ENCODE measurements around the gene SCYL3.
"Not testable (repeated sequence)": the region's sequence is repeated elsewhere in the genome, so short reads cannot be mapped to it uniquely, and the experiment has no call there.

SCYL3 gene

DNA sequence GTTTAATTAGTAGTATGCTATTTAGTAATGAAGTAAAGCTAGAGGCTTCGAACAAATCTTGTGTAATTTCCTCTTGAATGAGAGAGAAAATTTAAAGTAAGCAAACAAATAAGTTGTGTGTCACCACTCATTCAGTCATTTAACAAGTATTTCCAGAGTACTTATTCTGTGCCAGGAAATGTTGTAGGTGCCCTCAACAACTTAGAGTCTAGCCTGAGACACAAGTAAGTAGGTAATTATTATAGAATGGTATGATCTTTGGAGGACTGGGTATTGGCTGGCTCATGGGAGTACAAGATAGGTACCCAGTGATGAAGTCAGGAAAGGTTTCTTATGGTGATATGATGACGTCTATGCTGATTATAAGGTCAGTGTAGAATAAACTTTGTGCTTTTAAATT lies 81.6 kb downstream of the SCYL3 start:
- DNase-seq (ENCODE audit: low read depth): no peak

DNA sequence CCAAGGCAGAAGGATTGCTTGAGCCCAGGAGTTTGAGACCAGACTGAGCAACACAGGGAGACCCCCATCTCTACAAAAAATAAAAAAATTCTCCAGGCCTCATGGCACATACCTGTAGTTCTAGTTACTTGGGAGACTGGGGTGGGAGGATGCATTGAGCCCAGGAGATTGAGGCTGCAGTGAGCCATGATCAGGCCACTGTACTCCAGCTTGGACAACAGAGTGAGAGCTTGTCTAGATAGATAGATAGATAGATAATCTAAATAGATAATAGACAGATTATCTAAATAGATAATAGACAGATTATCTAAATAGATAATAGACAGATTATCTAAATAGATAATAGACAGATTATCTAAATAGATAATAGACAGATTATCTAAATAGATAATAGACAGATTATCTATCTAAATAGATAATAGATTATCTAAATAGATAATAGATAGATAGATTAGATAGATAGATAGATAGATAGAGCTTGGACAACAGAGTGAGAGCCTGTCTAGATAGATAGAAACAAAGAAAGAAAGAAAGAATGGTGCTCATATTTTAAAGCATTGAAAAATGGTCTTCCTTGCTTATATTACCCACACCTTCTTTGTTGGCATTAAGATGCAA lies 82.2 kb downstream of the SCYL3 start:
- not testable (repeated sequence) for DNase-seq (ENCODE audit: low read depth)

- peak; percentile 10 for DNase-seq (ENCODE audit: low read depth)
These were observed 84.2 kb downstream of the SCYL3 start for GRCh38 chr1:169809370-169810095.

- no peak for DNase-seq (ENCODE audit: low read depth)
These were observed 88.8 kb downstream of the SCYL3 start for GRCh38 chr1:169804941-169805340.

DNA sequence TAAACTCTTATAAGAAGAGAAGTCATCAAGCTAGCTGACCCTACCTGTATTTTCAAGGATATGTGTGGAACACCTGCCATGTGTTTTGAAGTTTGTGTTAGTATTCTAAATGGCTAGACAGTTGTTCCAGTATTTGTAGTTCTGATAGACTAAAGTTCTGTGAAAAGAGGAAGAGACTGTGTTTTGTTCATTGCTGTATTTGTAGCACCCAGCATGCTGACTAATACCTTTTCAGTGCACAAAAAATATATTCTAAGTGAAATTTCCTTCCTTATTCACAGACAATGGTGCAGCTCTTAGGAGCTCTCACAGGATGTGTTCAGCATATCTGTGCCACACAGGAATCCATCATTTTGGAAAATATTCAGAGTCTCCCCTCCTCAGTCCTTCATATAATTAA lies 90.8 kb downstream of the SCYL3 start:
- no peak for DNase-seq (ENCODE audit: low read depth)

Data from stimulated activated CD4-positive, alpha-beta T cell treated with anti-CD3 and anti-CD28 coated beads, Interleukin-2, amount 100 ng/mL, for 4 hours (primary cell).